ENCODE data around the gene CTIF.

DNA sequence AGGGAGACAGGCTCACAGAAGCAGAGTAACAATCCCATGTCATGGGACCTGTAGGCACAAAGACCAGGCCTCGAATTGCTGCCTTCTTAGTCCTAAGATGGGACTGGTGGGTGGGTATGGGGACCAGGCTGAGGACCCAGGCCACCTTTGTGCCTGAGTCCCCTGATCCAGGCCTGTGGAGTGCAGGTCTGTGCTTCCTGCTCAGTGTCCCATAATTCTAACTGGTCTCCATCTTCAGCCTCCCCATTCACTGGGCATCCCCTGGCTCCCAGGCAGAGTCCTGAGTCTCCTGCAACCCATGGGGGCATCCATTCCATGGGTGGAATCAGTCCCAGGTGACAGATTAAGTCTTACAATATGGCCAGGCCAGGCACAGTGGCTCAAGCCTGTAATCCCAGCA lies 328.0 kb downstream of the CTIF start:
- TF ChIP-seq EZH2phosphoT487 (IDR thresholded peaks at IDR 0.05; ENCODE audit: low read depth), result no peak
- TF ChIP-seq, protein P1, sequence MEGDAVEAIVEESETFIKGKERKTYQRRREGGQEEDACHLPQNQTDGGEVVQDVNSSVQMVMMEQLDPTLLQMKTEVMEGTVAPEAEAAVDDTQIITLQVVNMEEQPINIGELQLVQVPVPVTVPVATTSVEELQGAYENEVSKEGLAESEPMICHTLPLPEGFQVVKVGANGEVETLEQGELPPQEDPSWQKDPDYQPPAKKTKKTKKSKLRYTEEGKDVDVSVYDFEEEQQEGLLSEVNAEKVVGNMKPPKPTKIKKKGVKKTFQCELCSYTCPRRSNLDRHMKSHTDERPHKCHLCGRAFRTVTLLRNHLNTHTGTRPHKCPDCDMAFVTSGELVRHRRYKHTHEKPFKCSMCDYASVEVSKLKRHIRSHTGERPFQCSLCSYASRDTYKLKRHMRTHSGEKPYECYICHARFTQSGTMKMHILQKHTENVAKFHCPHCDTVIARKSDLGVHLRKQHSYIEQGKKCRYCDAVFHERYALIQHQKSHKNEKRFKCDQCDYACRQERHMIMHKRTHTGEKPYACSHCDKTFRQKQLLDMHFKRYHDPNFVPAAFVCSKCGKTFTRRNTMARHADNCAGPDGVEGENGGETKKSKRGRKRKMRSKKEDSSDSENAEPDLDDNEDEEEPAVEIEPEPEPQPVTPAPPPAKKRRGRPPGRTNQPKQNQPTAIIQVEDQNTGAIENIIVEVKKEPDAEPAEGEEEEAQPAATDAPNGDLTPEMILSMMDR (IDR thresholded peaks at IDR 0.05; ENCODE audit: low read depth, low read length), result no peak
